Mucosa of descending colon (tissue), 3 donors: ENCODE results near the gene ZMIZ1. TPM values are rescaled to one million over a fixed set of nuclear protein-coding genes. Genes with fewer than 3 reads are reported as not detected.

Source experiments
- ATAC-seq: fragments of 200-7000 bp; cut with Tn5 transposase; one replicate; pipeline ENCODE4 v1.9.1; 2020; ENCODE audit warnings: mild to moderate bottlenecking, moderate library complexity
- DNase-seq, 3 donors: peaks; one replicate each; pipeline ENCODE4 v3.0.0-alpha.2; 2020
- H3K36me3 ChIP-seq: fragments of 200-600 bp; one replicate; pipeline ENCODE4 v1.8.0; 2021; ENCODE audit warnings: low read depth, mild to moderate bottlenecking
- H3K4me1 ChIP-seq: fragments of 200-600 bp; one replicate; pipeline ENCODE4 v1.8.0; 2021; ENCODE audit warnings: low read depth, mild to moderate bottlenecking
- H3K4me3 ChIP-seq: fragments of 200-600 bp; one replicate; pipeline ENCODE4 v1.8.0; 2021; ENCODE audit warnings: mild to moderate bottlenecking
- H3K9me3 ChIP-seq: fragments of 200-600 bp; one replicate; pipeline ENCODE4 v1.8.0; 2021; ENCODE audit warnings: mild to moderate bottlenecking
- CTCF ChIP-seq: fragments of 200-600 bp; IDR thresholded peaks from one replicate; pipeline ENCODE4 v1.8.0; 2022; ENCODE audit warnings: antibody characterized with exemption, mild to moderate bottlenecking
- intact Hi-C, 2 donors: fragments of 100-400 bp; cut with DNase I in 1 of 2; cut with micrococcal nuclease in 1 of 2; formaldehyde crosslinking; loops; one replicate each; pipeline versions ENCODE4 v1.11.0 to v1.11.1; 2022; cut with DNase I, micrococcal nuclease
- total RNA-seq, 3 donors: library from RNA; stranded (reverse); fragmentation: NEBNext Ultra II Directional in 2 of 3; extraction: Animal tissue kit (Norgen Biotek cat#: 25700) in 2 of 3; gene quantifications; one replicate each; pipeline versions ENCODE4 v1.2.1 to v1.2.4, GENCODE V29; 2021 to 2023
- donor health status: DM: no; HTN: no; CAD: no; lungs with moderate emphysema.
- donor health status: DM: no; HTN: no; CAD: no.
- donor health status: DM: no; HTN: yes; CAD: no.

ZMIZ1 gene
- total RNA-seq, 3 donors from 2014 or later = 61.4 to 103 (median 89.1) TPM

- Histone ChIP-seq H3K9me3 (no peaks in the 10 kb centered on the region), H3K36me3 (peaks cover 10% of the 10 kb centered on the region), H3K4me3 (no peak overlapping the region), H3K4me1 (no peaks in the 10 kb centered on the region)
- TF ChIP-seq CTCF = no peak
- DNase-seq (no peak), ATAC-seq (no peak)
- intact Hi-C loops = no loop called here
Measured at GRCh38 chr10:79208251-79208983, 139.7 kb downstream of the ZMIZ1 start.

- DNase-seq (no peak), ATAC-seq (no peak)
- Histone ChIP-seq H3K4me1 (no peaks in the 10 kb centered on the region), H3K36me3 (peaks cover 10% of the 10 kb centered on the region), H3K4me3 (no peak overlapping the region), H3K9me3 (no peaks in the 10 kb centered on the region)
- TF ChIP-seq CTCF = no peak
- intact Hi-C loops = no loop called here
Measured at GRCh38 chr10:79209340-79209739, 140.6 kb downstream of the ZMIZ1 start.

- no peak for DNase-seq
- no peak for TF ChIP-seq CTCF
- Histone ChIP-seq H3K36me3 (peaks cover 10% of the 10 kb centered on the region), H3K9me3 (no peaks in the 10 kb centered on the region), H3K4me3 (no peak overlapping the region), H3K4me1 (no peaks in the 10 kb centered on the region)
- intact Hi-C loops = no loop called here
- ATAC-seq = no peak
Measured at GRCh38 chr10:79209831-79210230, 141.1 kb downstream of the ZMIZ1 start.

GRCh38 chr10:79210672-79211071 lies 141.9 kb downstream of the ZMIZ1 start:
- no peak overlapping the region for H3K4me3 ChIP-seq
- DNase-seq = no peak
- H3K4me1 ChIP-seq = no peaks in the 10 kb centered on the region
- no peak for TF ChIP-seq CTCF
- peaks cover 10% of the 10 kb centered on the region for H3K36me3 ChIP-seq
- intact Hi-C loops = no loop called here
- no peak for ATAC-seq
- H3K9me3 ChIP-seq = no peaks in the 10 kb centered on the region

GRCh38 chr10:79211616-79212015 lies 142.8 kb downstream of the ZMIZ1 start:
- Histone ChIP-seq H3K36me3 (peaks cover 10% of the 10 kb centered on the region), H3K4me1 (no peaks in the 10 kb centered on the region), H3K4me3 (no peak overlapping the region), H3K9me3 (no peaks in the 10 kb centered on the region)
- intact Hi-C loops = no loop called here
- DNase-seq (no peak), ATAC-seq (no peak)
- TF ChIP-seq CTCF = no peak
